ENCODE results near the gene PRKCH.

The PRKCH gene

DNA sequence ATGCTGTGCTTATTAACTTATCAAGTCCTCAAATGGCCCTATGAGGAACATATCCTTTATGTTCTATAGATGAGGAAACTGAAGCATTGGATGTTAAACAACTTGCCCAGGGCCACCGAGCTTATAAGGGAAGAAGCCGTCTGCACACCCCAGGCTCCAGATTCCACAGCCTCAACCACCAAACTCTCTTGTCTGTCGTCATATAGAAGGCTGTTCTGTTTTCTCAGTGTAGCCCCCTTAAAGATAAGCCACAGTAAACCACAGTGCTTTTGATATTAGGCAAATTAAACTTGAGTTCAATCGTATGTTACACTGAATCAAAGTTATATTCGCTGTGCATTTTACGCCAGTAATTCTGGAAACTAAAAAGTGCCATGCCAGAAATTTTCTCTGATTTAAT, 116.7 kb downstream of the PRKCH start:
- intact Hi-C loops (cut with DNase I; ENCODE audit: low total_unique reads): no loop called here
- no peak for DNase-seq
- Histone ChIP-seq H3K9me3 (no peaks in the 10 kb centered on the region), H3K4me1 (peaks cover 0 to 16% (median 8%) of the 10 kb centered on the region in 4 donors), H3K36me3 (no peaks in the 10 kb centered on the region), H3K27me3 (no peaks in the 10 kb centered on the region), H3K27ac (peak overlapping the region; percentile 38 to 41), H3K4me3 (no peak overlapping the region)
- TF ChIP-seq, protein P1, sequence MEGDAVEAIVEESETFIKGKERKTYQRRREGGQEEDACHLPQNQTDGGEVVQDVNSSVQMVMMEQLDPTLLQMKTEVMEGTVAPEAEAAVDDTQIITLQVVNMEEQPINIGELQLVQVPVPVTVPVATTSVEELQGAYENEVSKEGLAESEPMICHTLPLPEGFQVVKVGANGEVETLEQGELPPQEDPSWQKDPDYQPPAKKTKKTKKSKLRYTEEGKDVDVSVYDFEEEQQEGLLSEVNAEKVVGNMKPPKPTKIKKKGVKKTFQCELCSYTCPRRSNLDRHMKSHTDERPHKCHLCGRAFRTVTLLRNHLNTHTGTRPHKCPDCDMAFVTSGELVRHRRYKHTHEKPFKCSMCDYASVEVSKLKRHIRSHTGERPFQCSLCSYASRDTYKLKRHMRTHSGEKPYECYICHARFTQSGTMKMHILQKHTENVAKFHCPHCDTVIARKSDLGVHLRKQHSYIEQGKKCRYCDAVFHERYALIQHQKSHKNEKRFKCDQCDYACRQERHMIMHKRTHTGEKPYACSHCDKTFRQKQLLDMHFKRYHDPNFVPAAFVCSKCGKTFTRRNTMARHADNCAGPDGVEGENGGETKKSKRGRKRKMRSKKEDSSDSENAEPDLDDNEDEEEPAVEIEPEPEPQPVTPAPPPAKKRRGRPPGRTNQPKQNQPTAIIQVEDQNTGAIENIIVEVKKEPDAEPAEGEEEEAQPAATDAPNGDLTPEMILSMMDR (IDR thresholded peaks at IDR 0.05): no peak

DNA sequence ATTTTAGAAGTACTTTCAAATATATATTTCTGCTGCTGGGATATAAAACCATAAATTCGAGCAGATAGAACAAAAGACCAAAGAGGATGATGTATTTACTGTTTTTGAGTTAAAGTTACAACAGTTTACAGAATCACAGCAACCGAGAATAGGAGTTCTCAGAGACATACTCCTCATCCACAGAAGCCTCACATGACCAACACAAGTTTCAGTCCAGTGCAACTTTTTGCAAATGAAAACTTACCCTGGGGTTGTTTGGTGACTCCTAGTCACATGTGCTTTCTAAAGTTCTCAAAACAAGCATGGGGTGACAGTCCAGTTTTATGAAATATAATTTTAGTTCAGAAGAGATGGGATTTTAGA, 117.1 kb downstream of the PRKCH start:
- Histone ChIP-seq H3K27ac (peak overlapping the region; percentile 38 to 41), H3K9me3 (no peaks in the 10 kb centered on the region), H3K4me1 (peaks cover 0 to 16% (median 8%) of the 10 kb centered on the region in 4 donors), H3K4me3 (no peak overlapping the region), H3K36me3 (no peaks in the 10 kb centered on the region), H3K27me3 (no peaks in the 10 kb centered on the region)
- TF ChIP-seq, protein P1 (IDR thresholded peaks at IDR 0.05): no peak
- intact Hi-C loops (cut with DNase I; ENCODE audit: low total_unique reads): no loop called here
- no peak for DNase-seq

DNA sequence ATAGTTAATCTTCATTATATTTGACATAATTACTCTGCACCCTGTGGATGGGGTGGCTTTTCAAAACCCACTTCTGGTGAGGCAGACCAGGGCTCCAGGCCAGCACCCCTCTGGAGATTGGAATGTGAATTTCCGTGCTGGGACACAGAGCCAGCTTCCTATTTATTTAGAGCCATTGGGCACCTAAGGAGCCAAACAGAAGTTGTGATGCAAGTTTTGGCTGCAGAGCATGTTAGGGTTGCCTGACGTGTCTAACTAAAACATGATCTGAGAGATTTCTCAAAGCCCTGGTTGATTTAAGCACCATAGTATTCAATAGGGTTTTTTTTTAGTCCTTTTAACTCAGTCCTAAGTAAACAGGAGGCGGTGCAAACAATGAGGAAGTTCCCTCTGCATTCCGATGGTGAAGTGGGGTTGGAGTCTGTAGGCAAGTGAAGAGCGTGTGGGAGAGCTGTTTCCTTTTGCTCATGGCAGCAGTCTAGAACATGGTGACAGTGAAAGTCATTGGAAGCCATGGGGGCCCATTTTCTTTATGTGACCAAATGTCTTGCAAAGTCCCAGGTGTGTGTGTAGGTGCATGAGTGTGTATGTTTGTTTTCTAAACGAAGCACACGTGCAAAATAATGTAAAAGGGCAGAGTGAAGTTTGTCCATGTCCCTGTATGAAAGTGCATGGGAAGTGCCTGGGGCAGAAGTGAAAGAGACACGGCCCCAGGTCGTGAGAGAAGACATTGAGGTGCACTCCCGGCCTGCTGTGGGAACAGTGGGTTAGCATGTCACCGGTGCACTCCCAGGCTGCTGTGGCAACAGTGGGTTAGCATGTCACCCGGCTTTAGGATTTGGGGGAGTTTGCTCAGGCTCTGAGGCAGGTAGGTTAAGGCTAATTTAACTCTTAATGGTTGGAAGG, 117.7 kb downstream of the PRKCH start:
- DNase-seq: peak; percentile 69 to 79
- Histone ChIP-seq H3K4me1 (peaks cover 0 to 16% (median 8%) of the 10 kb centered on the region in 4 donors), H3K9me3 (no peaks in the 10 kb centered on the region), H3K27me3 (no peaks in the 10 kb centered on the region), H3K36me3 (no peaks in the 10 kb centered on the region), H3K27ac (peak overlapping the region; percentile 38 to 41), H3K4me3 (no peak overlapping the region)
- intact Hi-C loops (cut with DNase I; ENCODE audit: low total_unique reads): no loop called here
- TF ChIP-seq, protein P1 (IDR thresholded peaks at IDR 0.05): no peak

DNA sequence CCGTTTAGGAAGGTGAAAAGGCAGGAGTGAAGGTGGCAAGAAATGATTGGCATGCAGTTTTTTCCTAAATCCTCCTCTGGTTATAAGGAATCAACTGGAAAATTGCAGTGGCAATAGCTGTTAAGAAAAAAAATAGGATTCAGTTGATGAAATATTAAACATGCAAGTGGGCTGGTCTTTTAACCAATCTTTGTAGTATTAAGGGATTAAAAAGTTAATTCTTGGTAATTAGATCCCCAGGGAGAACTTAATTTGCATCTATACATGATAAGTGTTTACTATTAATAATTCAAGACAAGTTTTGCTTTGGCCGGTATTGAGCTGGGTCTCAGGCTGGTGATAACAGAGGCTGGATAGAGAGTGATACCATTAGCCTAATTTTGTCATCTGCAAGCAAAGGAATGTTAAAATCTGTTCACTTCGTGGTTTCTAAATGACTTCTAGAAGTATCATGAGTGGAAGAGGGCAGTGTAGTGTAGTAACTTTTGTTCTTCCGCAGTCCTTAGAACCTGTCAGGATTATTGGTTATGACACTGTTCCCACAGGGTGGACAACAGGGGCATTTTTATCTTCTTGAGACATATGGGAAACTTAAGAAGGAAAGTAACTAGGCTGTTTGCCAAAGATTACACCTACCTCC, 118.5 kb downstream of the PRKCH start:
- H3K4me3 ChIP-seq: no peak overlapping the region
- H3K27me3 ChIP-seq: no peaks in the 10 kb centered on the region
- H3K36me3 ChIP-seq: no peaks in the 10 kb centered on the region
- no peak for DNase-seq
- peaks cover 0 to 16% (median 8%) of the 10 kb centered on the region in 4 donors for H3K4me1 ChIP-seq
- intact Hi-C loops (cut with DNase I; ENCODE audit: low total_unique reads): no loop called here
- peak overlapping the region in 1 of 2 donors; percentile 38 for H3K27ac ChIP-seq
- TF ChIP-seq, protein P1 (IDR thresholded peaks at IDR 0.05): no peak
- H3K9me3 ChIP-seq: no peaks in the 10 kb centered on the region

DNA sequence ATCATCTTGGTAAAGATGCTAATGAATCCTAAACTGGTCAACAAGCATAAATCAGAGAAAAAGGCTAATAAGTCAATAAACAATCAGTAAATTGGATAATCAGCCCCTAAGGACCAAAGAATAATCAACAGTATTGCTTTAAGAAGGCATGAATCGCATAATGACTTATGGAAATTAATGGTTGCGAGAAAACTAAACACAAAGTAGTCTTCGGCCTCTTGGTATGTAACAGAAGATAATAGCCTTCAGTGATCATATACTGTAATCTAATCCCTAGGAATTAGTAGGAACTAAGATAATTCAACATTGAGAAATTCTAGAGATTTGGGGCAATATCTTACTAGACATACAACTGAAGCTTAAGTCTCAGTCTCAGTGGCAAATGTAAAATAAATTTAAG, 122.1 kb downstream of the PRKCH start:
- Histone ChIP-seq H3K27me3 (peaks cover 0 to 2% of the 10 kb centered on the region in 2 donors), H3K9me3 (no peaks in the 10 kb centered on the region), H3K4me3 (no peak overlapping the region), H3K4me1 (peaks cover 0 to 13% (median 7%) of the 10 kb centered on the region in 4 donors), H3K27ac (no peak overlapping the region), H3K36me3 (no peaks in the 10 kb centered on the region)
- DNase-seq: no peak
- intact Hi-C loops (cut with DNase I; ENCODE audit: low total_unique reads): no loop called here
- TF ChIP-seq, protein P1 (IDR thresholded peaks at IDR 0.05): no peak

Measured in tibial artery (tissue), 4 donors.